Measurements from ENCODE around the gene ALDOB. TPM values are rescaled to one million over a fixed set of nuclear protein-coding genes. Genes with fewer than 3 reads are reported as not detected.

ALDOB gene
- not detected in 2 replicates for total RNA-seq

GRCh38 chr9:101435601-101436079 lies at the start of gene ALDOB:
Gene ALDOB (minus strand): TSS chr9:101435774. CDS start chr9:101430887, 4,887 bp downstream.

GRCh38 chr9:101398068-101398929 lies 37.3 kb downstream of the ALDOB start, which contains the start of the genes MRPL50 and ZNF189:
Gene MRPL50 (minus strand): TSS chr9:101398618. CDS start chr9:101398592, 26 bp downstream.
Gene ZNF189 (plus strand): TSS chr9:101398851. CDS start chr9:101399157, 306 bp downstream.

DNA sequence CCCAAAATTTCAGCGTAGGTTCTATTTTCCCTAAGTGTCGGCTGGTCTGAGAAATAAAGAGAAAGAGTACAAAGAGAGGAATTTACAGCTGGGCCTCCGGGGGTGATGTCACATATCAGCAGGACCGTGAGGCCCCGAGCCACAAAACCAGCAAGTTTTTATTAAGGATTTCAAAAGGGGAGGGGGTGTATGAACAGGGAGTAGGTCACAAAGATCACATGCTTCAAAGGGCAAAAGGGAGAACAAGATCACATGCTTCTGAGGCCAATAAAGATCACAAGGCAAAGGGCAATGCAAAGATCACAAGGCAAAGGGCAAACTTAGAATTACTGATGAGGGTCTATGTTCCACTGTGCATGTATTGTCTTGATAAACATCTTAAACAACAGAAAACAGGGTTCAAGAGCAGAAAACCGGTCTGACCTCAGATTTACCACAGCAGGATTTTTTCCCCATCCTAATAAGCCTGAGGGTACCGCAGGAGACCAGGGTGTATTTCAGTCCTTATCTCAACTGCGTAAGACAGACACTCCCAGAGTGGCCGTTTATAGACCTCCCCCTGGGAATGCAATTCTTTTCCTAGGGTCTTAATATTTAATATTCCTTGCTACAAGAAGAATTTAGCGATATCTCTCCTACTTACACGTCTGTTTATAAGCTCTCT lies 50.6 kb downstream of the ALDOB start, which contains the start of gene BAAT:
TSS of gene BAAT (minus strand) at position 134 of the 664 bp plus-strand sequence. CDS start 13,602 bp downstream, outside the sequence.

Other genes starting within 250 kb of the ALDOB start
- gene BAAT, start 50.8 kb downstream of the ALDOB start, total RNA-seq = 0.13 and 0.56 TPM in 2 replicates
- 7.9 and 10.3 TPM in 2 replicates for gene MRPL50, start 37.2 kb downstream of the ALDOB start, total RNA-seq
- gene ZNF189, start 36.9 kb downstream of the ALDOB start, total RNA-seq = 11.4 and 16.6 TPM in 2 replicates
- 16.5 and 17.3 TPM in 2 replicates for gene RNF20, start 98.1 kb upstream of the ALDOB start, total RNA-seq
- not detected in 2 replicates for gene PPP3R2, start 159.2 kb upstream of the ALDOB start, total RNA-seq

Data from epithelial cell of alveolus of lung (primary cell).